Measurements from ENCODE around the gene PDCD6IP. TPM values are rescaled to one million over a fixed set of nuclear protein-coding genes. Genes with fewer than 3 reads are reported as not detected.

Gene PDCD6IP
- total and polyA plus RNA-seq, 8 donors: 15.1 to 130 (median 79.0) TPM

- H3K4me1 ChIP-seq: no peaks in the 10 kb centered on the region
- no peak for TF ChIP-seq CTCF (IDR thresholded peaks at IDR 0.05)
- WGBS, 2 donors: 33 to 62% methylated on average over 4 of the region's 4 CpGs
- no peak overlapping the region for H3K27ac ChIP-seq
- intact Hi-C loops (cut with DNase I): no loop called here
- no peak for FAIRE-seq
- no peaks in the 10 kb centered on the region for H3K9me3 ChIP-seq
- H3K36me3 ChIP-seq: no peaks in the 10 kb centered on the region
- H3K4me3 ChIP-seq: no peak overlapping the region
- H3K27me3 ChIP-seq: no peaks in the 10 kb centered on the region
- DNase-seq: no peak
- no peak for ATAC-seq
These were observed 109.9 kb downstream of the PDCD6IP start for GRCh38 chr3:33908250-33908851.

DNA sequence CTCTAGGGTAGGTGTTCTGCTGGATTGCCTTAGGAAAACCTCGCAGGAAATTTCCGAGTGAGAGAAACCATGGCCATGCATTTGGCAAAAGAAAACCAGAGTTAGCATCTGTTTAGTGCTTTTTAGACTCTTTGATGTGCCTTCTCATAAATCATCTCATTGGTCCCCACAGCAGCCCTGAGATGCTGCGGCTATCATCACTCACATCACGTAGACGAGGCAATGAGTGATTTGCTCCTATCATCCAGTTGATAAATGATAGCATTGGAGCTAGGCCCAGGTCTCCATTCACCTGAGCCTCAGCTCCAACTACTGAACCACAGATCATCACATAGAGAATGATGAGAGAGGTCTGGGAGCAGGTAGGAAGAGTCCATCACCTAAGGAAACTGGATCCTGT lies 111.1 kb downstream of the PDCD6IP start:
- DNase-seq: no peak
- Histone ChIP-seq H3K27me3 (no peaks in the 10 kb centered on the region), H3K27ac (no peak overlapping the region), H3K36me3 (no peaks in the 10 kb centered on the region), H3K4me1 (no peaks in the 10 kb centered on the region), H3K4me3 (no peak overlapping the region), H3K9me3 (no peaks in the 10 kb centered on the region)
- FAIRE-seq: no peak
- intact Hi-C loops (cut with DNase I): no loop called here
- ATAC-seq: no peak
- 60 to 70% methylated on average over 5 of the region's 5 CpGs for WGBS, 2 donors
- TF ChIP-seq CTCF (IDR thresholded peaks at IDR 0.05): no peak

GRCh38 chr3:33910031-33910430 lies 111.6 kb downstream of the PDCD6IP start:
- no peaks in the 10 kb centered on the region for H3K9me3 ChIP-seq
- no peaks in the 10 kb centered on the region for H3K36me3 ChIP-seq
- H3K27me3 ChIP-seq: no peaks in the 10 kb centered on the region
- FAIRE-seq (no peak), ATAC-seq (no peak), DNase-seq (no peak)
- 68 to 69% methylated on average over 2 of the region's 2 CpGs for WGBS, 2 donors
- H3K4me1 ChIP-seq: no peaks in the 10 kb centered on the region
- H3K27ac ChIP-seq: no peak overlapping the region
- no peak for TF ChIP-seq CTCF (IDR thresholded peaks at IDR 0.05)
- no peak overlapping the region for H3K4me3 ChIP-seq
- intact Hi-C loops (cut with DNase I): no loop called here

DNA sequence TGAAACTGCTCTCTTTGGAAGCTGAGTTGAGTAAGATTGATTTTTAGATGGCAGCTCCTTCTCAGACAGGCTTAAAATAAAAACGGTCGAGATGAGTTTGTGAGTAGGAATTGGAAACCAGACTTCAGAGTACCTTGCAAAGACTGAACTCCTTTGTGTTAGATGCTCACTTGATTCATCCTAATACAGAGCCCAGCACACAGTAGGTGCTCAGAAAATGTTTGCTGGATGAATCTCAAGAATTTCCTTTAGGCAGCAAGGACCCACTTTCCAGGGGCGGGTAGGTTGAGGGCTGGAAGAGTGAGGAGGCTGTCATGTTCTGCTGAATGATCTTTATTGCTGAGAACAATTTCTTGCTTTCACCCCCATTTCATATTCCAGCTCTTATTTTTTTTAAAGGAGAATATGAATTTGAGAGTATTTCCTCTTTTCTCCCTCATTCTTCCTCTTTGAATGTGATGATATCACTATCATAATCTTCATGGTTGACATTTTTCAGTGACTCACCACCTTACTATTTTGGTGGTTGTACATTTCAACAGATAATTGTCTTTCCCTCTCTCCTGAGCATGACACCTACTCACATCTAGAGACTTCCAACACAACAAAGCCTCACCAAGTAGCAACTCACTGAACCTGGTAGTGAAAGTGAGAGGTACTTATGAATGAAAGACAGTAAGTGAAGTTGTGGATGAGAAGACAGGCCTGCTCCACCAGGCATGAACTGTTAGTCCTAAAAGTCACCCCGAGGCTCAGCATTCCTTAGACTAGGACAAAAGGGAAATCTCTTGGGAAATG lies 113.3 kb downstream of the PDCD6IP start:
- Histone ChIP-seq H3K36me3 (no peaks in the 10 kb centered on the region), H3K27me3 (no peaks in the 10 kb centered on the region), H3K27ac (no peak overlapping the region), H3K4me3 (no peak overlapping the region), H3K9me3 (no peaks in the 10 kb centered on the region), H3K4me1 (no peaks in the 10 kb centered on the region)
- no peak for ATAC-seq
- FAIRE-seq: no peak
- DNase-seq: no peak
- intact Hi-C loops (cut with DNase I): no loop called here
- TF ChIP-seq CTCF (IDR thresholded peaks at IDR 0.05): no peak
- WGBS, 2 donors: 59 to 72% methylated on average over 4 of the region's 4 CpGs

DNA sequence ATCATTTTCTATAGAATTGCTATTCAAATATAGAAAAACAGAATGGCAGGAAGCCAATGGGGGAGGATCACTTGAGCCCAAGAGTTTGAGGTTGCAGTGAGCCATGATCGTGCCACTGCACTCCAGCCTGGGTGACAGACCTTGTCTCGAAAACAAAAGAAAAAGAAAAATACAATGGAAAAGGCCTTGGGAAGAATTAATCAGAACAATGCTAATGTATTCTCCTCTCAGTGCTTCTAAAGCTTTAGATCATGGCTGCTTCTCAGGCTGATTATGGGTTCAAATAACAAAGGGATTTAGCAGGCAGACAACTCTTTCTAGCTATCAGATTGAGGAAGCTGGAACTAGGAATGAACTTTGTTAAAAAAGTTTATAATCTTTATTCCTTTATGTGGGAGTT lies 115.8 kb downstream of the PDCD6IP start:
- no peak for TF ChIP-seq CTCF (IDR thresholded peaks at IDR 0.05)
- ATAC-seq (no peak), DNase-seq (no peak), FAIRE-seq (no peak)
- Histone ChIP-seq H3K36me3 (no peaks in the 10 kb centered on the region), H3K9me3 (no peaks in the 10 kb centered on the region), H3K27ac (no peak overlapping the region), H3K27me3 (no peaks in the 10 kb centered on the region), H3K4me3 (no peak overlapping the region), H3K4me1 (no peaks in the 10 kb centered on the region)
- intact Hi-C loops (cut with DNase I): no loop called here
- WGBS, 2 donors: 80 to 89% methylated on average over 2 of the region's 2 CpGs
